ENCODE results near the gene OOSP1.

GRCh38 chr11:59984368-59984767 lies 46.1 kb downstream of the OOSP1 start:
- TF ChIP-seq CTCF (IDR thresholded peaks at IDR 0.05 in 8 of 11, conservative IDR thresholded peaks at IDR 0.05 in 3 of 11) (no peak), POLR2A (IDR thresholded peaks at IDR 0.05) (no peak), POLR2AphosphoS5 (IDR thresholded peaks at IDR 0.05) (no peak)
